GM13976 (cell line): ENCODE measurements around the gene PRKCQ.

Experiments used
- DNase-seq: peaks from one replicate; pipeline ENCODE4 v3.0.0; 2012; ENCODE audit warnings: low spot score
- CTCF ChIP-seq: IDR thresholded peaks from 2 replicates; pipeline ENCODE4 v1.5.1; 2012; ENCODE audit warnings: borderline replicate concordance, mild to moderate bottlenecking; ENCODE audit not compliant: insufficient read depth; ENCODE audit errors: extremely low read depth, missing control alignments, control extremely low read depth
- in situ Hi-C: fragments of 300-500 bp; cut with MboI; formaldehyde crosslinking; loops from one replicate; pipeline ENCODE4 v1.12.0; 2022; ENCODE audit warnings: low sequenced_read_pairs, mixed read lengths, inconsistent platforms; ENCODE audit not compliant: unreplicated experiment

Gene PRKCQ

GRCh38 chr10:6607182-6607581 lies 27.1 kb upstream of the PRKCQ start:
- TF ChIP-seq CTCF = no peak
- no peak for DNase-seq
- in situ Hi-C loops = no loop called here

DNA sequence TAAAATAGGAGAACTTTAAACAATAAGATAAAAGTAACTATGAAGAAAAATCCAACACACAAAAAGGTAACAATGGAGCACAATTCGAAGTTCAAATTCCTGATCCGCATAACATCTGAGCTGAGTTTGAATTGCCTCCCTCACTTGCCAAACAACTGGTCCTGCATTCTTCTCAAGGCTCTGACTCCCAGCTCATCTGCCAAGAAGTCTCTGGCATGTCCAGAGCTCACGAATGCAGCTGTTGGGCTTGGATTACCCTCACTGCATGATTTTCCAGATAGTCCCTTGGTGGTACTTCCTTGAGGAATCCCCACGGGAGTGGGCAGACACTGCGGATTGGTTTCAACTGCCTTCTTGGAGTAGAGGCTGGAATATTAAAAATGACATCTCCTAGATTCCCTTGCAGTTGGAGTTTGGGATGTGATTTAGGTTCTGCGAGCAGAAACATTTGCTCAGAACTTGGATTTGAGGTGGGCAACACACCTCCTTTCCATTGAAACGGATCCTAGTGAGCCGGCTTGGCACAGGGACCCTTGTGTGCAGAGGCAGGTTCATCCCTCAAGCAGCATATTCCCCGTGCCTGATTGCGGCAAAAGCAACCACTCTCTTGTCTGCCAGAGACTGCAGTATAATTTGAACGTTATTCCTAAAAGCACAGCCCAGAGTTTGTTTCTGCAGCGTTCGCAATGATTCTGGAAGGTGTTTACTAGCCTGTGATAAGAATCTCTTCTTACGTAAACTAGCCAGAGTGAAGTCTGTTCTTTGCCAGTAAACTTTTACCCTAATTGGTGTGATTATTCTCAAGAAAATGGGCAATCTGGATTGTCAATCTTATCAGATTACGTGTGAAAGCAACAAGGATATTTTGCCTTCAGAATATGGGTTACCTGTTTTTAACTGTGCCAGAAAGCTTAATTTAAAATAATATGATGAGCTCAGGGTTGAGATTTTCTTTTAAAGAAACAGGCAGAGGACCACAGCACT lies 23.4 kb upstream of the PRKCQ start:
- in situ Hi-C loops = no loop called here
- TF ChIP-seq CTCF = no peak

DNA sequence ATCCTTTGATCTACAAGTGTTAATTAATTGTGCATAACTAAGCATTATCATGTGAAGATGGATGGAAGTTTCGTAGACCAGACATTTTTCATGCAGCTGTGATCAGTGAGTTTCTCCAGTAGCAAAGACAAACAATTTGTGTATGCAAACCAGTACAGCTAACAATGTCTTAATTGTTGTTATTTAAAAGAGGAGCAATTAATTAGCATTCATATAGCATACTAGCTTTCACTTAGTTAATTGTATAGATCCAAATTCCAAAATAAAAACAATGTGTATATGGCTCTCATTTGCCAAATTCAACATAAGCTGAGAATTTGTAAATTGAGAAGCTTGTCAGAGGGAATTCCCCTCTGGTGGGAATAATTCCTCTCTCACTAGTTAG lies 22.6 kb upstream of the PRKCQ start:
- no peak for DNase-seq
- TF ChIP-seq CTCF = no peak
- in situ Hi-C loops = no loop called here

More for the DNA sequence above, 23.4 kb upstream of the PRKCQ start:
- DNase-seq = no peak

GRCh38 chr10:6602026-6602699 lies 22.1 kb upstream of the PRKCQ start:
- no peak for TF ChIP-seq CTCF
- no peak for DNase-seq
- in situ Hi-C loops = no loop called here

- DNase-seq = no peak
- TF ChIP-seq CTCF = no peak
- in situ Hi-C loops = no loop called here
These were observed 21.2 kb upstream of the PRKCQ start for GRCh38 chr10:6601246-6601805.

- DNase-seq = no peak
- in situ Hi-C loops = no loop called here
- no peak for TF ChIP-seq CTCF
These were observed 20.3 kb upstream of the PRKCQ start for GRCh38 chr10:6600224-6600987.
